ENCODE results near the gene BUD23.
"Not testable (repeated sequence)": the region's sequence is repeated elsewhere in the genome, so short reads cannot be mapped to it uniquely, and the experiment has no call there.

Gene BUD23

DNA sequence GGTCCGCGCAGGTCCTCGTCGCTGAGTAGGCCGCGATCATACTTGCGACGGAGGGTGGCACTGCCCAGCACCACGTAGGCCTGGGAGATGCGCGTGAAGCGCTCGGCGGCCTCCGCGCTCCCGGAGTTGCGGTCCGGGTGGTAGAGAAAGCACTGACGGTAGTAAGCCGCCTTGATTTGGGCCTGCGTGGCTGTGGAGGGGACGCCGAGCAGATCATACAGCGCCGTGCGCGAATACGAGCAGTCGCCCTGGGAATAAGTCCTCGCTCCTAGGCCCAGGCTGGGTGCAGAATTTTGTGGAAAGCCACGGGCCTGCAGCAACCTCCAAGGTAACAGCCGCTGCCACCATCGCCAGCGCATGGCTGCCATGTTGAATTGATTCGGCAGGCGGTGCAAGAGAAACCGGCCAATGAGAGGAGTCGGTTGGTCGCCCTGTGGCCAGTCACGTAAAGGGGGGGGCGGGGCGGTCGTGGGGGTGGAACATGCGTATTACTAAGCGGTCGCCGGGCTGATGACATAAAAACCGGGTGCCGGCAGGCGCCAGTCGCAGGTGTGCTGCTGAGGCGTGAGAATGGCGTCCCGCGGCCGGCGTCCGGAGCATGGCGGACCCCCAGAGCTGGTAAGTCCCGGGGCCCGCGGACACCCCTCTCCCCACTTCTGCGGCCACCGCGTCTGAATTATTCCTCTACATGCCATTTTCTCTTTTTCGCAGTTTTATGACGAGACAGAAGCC, at the start of gene BUD23, which contains the start of gene DNAJC30:
BUD23 (plus strand) TSS at position 542 of the 732 bp plus-strand sequence; CDS start at position 571, 29 bp downstream.
DNAJC30 (minus strand) TSS at position 398 of the 732 bp plus-strand sequence; CDS start at position 368, 30 bp downstream.
- peak; percentile 96 for DNase-seq

DNA sequence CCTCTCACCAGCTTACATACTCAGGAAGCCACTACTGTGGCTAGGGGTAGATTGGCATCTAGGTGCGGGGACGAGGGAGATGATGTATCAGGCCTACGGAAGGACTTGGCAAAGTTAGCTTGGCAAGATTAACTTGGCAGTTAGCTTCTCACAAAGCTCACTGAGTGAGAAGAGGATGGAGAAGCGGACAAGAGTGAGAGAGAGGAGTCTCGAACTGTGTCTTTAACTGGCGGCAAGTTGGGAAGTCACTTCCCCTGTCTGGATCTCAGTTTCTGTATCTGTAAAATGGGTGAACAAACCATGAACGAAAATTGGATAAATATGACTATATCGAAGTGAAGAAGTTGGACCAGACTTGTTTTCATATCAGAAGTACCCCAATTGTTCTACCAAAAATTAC, 49.6 kb upstream of the BUD23 start:
- no peak for DNase-seq

- DNase-seq = no peak
Measured at GRCh38 chr7:73635428-73636200, 47.8 kb upstream of the BUD23 start.

DNA sequence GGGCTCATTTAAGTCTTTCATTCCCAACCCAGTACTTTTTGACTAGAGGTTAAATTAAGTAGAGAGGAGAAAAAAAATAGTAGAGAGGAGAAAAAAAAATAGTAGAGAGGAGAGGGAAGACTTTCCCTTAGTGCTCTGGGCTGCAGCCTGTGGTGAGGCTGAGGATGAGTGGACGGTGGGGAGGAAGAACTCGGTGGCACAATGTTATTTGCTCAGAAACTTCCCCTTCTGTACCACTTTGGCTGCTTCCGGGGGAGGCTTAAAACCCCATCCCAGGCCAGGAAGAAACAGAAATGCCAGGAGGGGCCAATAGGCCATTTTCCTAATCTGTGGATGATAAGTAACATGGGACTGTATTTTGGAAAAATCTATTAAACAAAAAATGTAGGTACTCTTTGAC, 44.5 kb upstream of the BUD23 start:
- DNase-seq = no peak

GRCh38 chr7:73642834-73643233, 40.6 kb upstream of the BUD23 start:
- DNase-seq = no peak

- no peak for DNase-seq
Measured at GRCh38 chr7:73644688-73645286, 38.6 kb upstream of the BUD23 start.

DNA sequence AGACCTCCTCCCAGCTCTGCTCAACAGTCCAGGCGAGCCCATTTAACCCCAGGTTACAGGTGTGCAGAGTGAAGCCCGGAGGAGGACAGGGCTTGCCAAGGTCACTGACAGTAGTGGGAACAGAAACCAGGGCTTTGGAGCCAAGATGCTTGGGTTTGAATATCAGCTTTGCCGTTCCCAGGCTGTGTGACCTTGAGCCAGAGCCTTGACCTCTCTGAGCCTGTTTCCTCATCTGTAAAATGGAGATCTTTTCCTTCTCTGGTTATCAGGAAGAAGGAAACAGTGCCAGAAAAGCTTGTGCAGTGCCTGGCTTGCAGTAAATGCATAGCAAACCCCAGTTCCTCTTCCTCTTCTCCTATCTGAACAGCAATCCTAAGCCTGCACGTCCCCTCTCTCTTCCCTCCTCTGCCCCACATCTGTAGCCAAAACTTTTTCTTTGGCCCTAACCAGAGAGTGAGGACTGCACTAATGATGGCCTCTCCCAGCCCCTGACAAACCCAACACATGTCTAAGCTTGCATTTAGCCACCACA, 37.7 kb upstream of the BUD23 start:
- no peak for DNase-seq

DNA sequence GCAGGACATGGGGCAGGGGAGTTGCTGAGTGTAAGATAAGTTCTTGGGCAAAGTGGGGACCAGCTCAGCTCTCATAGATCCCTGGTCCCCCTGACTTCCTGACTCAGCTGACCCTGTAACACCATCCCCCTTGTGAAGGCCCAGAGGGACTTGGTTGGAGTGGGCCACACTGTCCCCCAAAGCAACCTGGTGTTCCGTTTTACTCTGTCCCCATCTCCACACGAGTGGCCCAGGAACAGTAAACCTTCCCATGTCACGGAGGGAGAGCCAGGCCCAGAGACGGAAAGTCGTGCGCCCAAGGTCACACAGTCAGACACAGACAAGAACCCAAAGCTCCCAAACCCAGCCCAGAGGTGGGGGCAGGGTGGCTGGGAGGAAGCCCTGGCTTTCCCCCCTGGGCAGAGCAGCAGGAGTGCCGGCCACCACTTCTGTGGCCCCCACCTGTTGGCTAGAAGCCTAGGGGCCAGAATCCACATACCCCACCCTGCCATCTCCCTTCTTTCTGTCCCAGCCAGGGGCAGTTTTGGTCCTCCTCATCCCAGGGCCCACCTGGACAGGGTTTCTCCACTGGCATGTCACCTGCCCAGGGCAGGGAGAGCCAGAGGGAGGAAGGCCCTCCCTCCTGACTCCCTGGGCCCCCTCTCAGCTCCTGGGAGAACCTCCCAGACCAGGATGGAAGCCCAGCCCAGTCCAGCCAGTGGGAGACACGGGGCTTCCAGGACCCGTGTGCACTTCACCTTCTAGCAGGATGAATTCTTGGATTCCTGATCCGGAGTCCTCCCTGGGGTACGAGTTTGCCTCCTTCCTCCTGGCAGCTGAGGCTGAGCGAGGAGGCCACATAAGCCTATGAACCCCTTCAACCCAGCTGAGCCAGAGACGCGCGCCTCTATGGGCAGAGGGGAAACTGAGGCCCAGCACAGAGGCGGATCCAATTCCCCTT, 36.3 kb upstream of the BUD23 start:
- DNase-seq = no peak

GRCh38 chr7:73647725-73648592, 35.4 kb upstream of the BUD23 start:
- peak; percentile 19 for DNase-seq

DNA sequence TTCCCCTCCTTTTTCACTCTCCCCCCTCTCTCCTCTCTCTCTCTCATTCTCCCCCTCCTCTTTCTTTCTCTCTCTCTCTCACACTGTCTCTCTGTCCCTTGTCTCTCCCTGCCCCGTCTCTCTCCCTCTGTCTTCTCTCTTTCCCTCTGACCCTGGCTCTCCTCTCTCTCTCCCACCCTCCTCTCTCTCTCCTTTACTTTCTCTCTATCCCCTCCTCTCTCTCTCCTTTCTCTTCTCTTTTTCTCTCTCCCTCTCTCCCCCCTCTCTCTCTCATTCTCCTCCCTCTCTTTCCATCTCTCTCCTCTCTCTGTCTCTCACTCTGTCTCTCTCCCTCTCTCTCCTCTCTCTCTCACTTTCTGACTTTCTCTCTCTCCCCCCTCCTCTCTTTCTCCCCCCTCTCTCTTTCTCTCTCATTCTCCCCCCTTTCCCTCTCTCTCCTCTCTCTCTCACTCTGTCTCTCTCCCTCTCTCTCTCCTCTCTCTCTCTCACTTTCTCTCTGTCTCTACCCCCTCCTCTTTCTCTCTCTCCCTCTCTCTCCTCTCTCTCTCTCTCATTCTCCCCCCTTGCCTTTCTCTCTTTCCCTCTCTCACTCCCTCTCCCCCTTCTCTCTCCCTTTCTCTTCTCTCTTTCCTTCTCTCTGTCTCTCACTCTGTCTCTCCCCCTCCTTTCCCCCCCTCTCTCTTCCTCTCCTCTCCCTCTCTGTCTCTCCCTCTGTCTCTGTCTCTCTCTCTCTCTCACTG, 34.6 kb upstream of the BUD23 start:
- DNase-seq = no peak

DNA sequence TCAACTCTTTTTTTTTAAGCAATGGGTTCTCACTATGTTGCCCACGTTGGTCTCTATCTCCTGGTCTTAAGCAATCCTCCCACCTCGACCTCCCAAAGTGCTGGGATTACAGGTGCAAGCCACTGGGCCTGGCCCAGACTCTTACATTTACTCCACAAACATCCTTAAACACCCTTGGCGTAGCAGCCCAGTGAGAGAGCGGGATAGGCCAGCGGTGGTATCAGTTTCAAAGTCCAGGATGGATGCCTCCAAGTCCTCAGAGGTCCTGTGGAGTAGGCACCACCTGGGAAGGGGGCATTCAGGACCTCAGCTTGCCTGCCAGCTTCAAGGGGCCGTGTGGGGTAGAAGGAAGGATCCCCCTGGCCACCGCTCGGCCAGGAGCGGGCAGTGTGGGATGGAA, 33.8 kb upstream of the BUD23 start:
- no peak for DNase-seq

DNA sequence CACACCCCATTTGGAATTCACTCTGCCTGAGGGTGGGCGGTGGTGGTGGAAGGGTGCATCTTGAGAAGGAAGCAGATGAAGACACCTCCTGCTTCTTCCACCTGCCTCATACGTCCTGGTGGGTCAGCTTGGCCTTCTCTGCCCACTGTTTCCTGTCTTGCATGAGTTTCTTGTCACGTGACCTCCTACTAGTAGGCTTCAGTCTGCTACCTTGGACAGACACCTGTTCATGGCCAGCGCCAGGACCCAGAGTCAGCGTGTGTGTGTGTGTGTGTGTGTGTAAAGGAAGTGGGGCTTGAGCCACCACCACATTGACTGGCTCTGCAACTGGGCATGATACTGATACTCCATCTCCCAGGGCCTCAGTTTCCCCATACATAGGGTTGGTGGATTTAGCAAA, 32.9 kb upstream of the BUD23 start:
- DNase-seq = no peak

DNA sequence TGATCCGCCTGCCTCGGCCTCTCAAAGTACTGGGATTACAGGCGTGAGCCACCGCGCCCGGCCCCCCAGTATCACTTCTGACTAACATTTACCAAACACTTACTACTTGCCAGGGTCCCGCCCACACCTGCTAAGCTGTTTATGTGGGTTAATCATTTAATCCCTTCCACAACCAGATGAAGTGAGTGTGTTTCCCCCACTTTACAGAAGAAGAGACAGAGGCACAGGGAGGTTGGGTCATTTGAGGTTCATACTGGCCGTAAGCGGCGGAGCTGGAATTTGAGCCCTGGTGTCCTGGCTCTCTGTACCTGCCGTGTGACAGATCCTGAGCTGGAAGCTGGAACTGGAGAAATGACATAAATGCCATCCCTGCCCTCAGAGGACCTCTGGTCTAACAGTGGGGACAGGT, 30.9 kb upstream of the BUD23 start:
- DNase-seq = no peak

DNA sequence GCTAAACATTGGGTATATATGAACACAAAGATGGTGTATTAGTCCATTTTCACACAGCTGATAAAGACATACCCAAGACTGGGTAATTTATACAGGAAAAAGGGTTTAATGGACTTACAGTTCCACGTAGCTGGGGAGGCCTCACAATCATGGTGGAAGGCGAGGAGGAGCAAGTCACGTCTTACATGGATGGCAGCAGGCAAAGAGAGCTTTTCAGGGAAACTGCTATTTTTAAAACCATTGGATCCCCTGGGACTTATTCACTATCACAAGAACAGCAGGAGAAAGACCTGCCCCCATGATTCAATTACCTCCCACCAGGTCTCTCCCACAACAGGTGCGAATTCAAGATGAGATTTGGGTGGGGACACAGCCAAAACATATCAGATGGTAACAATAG, 28.1 kb upstream of the BUD23 start:
- not testable (repeated sequence) for DNase-seq

GRCh38 chr7:73659983-73660382, 23.4 kb upstream of the BUD23 start:
- DNase-seq = no peak

GRCh38 chr7:73660594-73660993, 22.8 kb upstream of the BUD23 start:
- DNase-seq = not testable (repeated sequence)

GRCh38 chr7:73663033-73663432, 20.4 kb upstream of the BUD23 start:
- no peak for DNase-seq

DNA sequence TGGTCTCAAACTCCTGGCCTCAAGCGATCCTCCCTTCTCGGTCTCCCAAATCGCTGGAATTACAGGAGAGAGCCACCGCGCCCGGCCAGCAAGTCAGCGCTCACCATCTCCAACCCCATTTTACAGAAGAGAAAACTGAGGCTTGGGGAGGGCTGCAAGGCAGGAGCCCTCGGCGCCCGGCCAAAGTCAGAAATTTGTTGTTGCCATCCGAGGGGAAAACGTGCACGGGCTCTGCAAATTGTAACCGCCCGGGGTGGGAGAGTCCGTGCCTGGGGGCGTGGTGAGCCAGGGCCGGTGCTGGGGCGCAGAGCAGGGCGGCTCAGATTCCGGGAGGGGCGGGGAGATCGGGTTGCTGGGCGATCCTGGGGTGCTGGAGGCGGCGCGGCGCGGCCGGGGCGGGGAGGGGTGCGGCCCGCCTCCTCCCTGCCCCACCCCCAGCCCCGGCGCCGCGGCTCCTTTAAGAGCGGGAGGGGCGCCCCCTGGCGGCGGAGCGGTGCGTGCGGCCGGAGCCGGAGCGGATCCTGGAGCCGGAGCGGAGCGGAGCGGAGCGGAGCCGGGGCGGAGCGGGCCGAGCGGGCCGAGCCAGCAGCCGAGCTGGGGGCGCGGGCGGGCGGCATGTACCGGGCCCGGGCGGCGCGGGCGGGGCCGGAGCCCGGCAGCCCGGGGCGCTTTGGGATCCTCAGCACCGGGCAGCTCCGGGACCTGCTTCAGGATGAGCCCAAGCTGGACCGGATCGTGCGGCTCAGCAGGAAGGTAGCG, 15.9 kb upstream of the BUD23 start, which contains the start of gene VPS37D:
VPS37D (plus strand) TSS at position 488 of the 759 bp plus-strand sequence; CDS start at position 616, 128 bp downstream.
- peak; percentile 86 for DNase-seq

DNA sequence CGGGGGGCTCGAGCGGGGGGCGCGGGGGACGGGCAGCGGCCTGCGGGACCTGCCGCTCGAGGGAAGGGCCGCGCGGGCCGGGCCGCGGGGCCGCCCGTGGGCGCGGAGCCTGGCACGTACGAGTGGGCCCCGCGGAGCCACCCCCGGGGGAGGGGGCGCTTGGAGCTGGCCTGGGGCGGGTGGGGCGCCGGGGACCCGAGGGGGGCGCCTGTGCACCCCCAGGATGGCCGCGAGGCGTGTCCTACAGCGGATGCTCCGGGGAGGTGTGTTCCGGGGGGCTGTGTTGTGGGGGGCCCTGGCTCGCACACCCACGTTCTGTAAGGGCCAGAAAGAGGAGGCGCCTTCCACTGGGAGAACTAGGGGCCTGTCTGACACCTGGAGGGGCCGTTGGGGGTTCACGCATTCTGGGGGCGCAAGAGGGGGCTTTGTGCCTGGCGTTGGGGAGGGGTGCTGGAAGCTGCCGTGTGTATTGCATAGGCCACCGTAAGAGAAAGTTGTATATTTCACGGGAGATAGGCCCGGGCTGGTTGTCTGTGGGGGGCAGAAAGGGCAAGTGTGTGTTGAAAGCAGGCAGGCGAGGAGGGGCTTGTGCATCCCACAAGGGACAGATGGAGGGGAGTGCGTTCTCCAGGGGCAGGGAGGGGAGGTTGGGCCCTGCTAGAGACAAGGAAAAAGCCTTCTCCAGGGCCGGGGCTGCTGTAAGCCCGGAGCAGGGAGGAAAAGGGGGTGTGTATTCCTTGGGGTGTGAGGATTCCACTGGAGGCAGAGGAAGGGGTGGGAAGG, 15.1 kb upstream of the BUD23 start:
- DNase-seq = peak; percentile 12

Measured in NCI-H1092 treated with DMSO at 0.1 percent for 48 hours (cell line).